GM18526 (cell line): ENCODE results near the gene CTBP1.

ENCODE experiments used
- POLR2A ChIP-seq: IDR thresholded peaks from 3 replicates; pipeline ENCODE4 v1.6.1; 2011; ENCODE audit not compliant: insufficient read length; ENCODE audit errors: extremely low read depth

CTBP1 gene

DNA sequence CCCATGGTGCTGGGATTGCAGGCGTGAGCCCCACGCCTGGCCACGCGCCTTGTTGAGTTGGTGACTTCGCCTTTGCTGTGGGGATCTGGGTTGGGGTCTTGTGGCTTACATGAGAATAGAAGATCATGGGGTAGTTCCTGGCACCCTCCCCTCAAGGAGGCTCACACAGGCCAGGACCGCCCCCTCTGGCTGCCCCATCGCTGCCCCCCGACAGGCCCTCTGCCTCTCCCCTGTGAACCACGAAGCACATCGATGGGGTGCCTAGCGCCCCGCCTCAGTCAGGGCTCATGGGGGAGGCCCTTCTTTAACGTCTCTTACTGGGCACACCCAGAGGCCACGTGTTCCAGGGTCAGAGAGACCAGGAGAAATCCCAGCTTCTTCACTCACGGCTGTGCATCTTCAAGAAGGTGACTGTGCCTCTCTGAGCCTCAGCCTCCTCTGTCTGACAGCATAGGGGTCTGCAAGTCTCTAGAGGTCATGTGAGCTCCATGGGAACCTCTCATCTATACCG lies 53.0 kb downstream of the CTBP1 start:
- TF ChIP-seq POLR2A, result no peak

GRCh38 chr4:1195109-1195671 lies 53.7 kb downstream of the CTBP1 start:
- TF ChIP-seq POLR2A, result no peak

DNA sequence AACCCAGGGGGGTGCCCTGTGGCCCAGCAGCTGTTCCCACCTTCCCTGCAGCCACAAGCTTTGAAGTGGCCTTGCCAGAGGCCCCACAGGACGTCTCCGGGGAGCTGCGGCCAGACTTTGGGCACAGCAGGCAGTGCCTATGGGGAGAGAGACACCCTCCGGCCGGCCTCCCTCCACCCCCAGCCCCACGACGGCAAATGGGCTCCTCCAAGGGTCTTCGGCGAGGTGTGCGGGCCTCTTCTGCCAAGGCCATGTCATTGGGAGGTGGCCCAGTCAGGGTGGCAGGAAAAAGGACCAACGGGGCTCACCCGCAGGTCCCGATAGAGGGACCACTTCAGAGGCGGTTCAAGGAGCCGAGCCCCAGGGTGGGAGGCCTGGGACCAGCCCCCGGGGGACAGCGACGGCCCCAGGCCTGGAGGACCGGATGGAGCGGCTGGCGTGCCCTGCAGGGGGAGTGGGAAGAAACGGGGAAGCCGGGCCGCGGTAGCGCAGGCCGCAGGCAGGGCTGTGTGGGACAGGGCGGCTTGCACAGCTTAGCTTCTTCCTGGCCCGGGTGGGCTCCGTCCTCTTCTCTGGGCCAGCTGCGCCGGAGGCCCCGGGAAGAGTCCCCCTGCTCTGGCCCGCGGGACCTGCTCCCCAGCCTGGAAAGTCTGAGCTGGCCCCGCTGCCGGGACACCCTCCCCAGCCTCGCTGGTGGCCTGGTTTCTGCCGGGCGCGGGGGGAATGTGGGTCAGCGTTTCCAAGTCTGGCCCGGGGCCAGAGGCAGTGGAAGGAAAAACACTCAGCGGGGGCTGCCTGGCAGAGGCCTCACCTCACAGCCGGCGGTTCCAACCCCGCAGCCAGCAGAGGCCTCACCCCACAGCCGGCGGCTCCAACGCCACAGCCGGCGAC lies 54.7 kb downstream of the CTBP1 start:
- no peak for TF ChIP-seq POLR2A

- no peak for TF ChIP-seq POLR2A
These were observed 55.5 kb downstream of the CTBP1 start for GRCh38 chr4:1193206-1194009.

GRCh38 chr4:1192493-1193205 lies 56.3 kb downstream of the CTBP1 start:
- TF ChIP-seq POLR2A, result no peak

DNA sequence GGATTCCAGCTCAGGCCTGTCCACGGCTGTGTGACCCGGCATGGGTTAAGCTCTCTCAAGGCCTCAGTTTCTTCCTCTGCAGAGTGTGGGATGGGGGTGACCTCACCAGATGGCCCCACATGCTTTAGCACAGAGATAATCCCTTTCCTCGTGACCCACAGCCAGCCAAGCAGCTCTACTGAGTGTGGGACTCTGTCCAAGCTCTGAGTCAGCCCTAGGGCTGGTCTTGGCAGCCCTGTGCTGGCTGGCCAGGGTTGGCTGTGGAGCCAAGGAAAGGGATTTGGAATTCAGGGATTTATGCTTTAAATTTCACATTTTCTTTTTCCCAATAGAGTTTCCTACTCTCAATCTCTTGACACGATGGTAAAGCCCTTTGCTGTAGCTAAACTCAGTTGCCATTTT lies 56.8 kb downstream of the CTBP1 start:
- TF ChIP-seq POLR2A, result no peak

DNA sequence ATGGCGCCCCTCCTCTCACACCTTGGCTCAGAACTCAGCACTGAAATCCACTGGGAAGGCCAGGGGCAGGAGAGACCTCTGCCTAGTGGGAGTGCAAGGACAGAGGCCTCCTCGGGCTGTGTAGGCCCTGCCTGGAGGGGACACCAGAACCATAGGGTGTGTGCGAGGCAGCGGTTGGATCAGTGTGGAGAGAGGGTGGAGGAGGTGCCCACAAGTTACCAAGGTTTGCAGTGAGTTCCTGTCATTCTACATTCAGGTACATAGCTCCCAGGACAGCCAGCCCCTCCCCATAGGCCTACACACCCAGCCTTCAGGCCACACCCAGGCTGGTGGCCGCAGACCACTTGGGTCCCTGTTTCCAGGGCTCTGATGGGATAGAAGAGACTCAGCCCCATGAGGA lies 57.3 kb downstream of the CTBP1 start:
- no peak for TF ChIP-seq POLR2A

GRCh38 chr4:1187182-1187581 lies 61.7 kb downstream of the CTBP1 start:
- no peak for TF ChIP-seq POLR2A

- TF ChIP-seq POLR2A, result no peak
These were observed 64.8 kb downstream of the CTBP1 start for GRCh38 chr4:1183985-1184773.

DNA sequence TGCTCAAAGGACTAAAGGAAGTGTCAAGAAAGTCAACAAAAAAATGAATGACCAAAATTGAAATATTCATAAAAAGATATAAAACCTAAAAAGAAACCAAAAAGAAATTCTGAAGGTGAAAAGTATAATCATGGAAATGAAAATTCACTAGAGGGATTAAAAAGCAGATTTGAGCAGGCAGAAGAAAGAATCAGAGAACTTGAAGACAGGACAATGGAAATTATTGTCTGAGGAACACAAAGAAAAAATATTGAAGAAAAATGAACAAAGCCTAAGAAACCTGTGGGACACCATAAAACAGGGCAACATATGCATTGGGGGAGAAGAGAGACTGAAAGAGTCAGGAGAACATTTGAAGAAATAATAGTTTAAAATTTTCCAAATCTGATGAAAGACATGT lies 66.6 kb downstream of the CTBP1 start:
- TF ChIP-seq POLR2A, result no peak

- no peak for TF ChIP-seq POLR2A
These were observed 68.3 kb downstream of the CTBP1 start for GRCh38 chr4:1180663-1181062.

DNA sequence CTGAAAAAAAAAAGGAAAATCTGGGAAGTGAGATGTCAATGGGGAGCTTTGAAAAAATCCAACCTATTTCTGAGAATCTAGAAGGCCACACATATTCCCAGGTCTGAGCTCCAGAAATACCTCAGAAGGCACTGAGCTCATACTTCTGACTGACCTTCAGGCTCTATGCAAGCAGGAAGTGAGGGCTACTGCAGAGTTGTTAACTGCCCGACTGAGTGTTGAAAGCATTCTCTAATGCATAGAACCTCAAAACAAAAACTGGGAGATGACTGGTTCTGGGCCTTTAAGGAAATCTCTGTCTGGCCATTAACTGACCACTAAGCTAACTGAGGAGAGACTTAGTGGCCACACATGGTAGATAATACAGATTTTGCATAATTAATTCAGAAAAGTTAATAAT lies 69.0 kb downstream of the CTBP1 start:
- TF ChIP-seq POLR2A, result no peak

- TF ChIP-seq POLR2A, result no peak
These were observed 69.9 kb downstream of the CTBP1 start for GRCh38 chr4:1179089-1179441.

DNA sequence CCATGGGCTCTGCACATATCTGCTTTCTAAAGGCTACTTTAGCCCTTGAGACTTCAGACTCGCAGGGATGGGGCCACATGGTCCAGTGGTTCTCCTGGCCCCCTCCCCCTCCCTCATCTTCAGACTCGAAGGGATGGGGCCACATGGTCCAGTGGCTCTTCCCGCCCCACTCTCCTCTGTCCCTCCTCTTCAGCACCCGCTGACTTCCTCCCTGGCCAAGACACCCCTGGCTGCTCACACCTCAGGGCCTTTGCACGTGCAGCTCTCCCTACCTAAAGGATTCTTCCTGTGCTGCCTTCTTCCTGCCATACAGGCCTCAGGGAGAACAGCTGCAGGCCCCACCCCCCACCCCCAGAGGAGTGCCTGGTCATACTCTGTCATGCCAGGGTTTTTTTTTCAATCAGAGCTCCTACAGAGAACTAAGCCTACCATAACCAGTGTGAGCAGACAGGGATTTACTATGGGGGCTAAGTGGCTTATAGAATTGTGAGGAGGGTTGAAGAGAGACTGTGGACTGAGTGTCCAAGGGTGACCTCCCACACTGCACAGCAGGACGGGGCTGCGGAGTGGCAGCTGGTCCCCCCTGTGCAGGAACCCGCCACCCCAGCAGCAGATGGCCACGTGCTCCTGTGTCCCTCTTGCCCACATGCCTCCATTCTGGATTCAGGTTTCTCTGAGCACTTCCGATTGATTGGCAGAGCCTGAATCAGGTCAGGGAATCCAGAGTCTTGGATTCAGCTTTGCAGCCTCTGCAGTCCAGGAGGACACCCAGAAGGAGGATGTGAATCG lies 70.4 kb downstream of the CTBP1 start:
- no peak for TF ChIP-seq POLR2A
